Right atrium auricular region (tissue), 2 donors: Measurements from ENCODE around the gene TCL1A. TPM values are rescaled to one million over a fixed set of nuclear protein-coding genes. Genes with fewer than 3 reads are reported as not detected.

Experiments
- DNase-seq: peaks from one replicate; pipeline ENCODE4 v3.0.0-alpha.2; 2019; ENCODE audit warnings: low spot score
- H3K27ac ChIP-seq, 2 donors: fragments of 200-600 bp; sonication (generic); 1 replicate in 1 of 2; 2 replicates in 1 of 2; pipeline ENCODE4 v1.5.1; 2016 to 2019
- H3K27me3 ChIP-seq, 2 donors: fragments of 200-600 bp; sonication (generic); one replicate each; pipeline versions ENCODE4 v1.5.1 to v1.6.0; 2017 to 2019
- H3K36me3 ChIP-seq: fragments of 200-600 bp; sonication (generic); one replicate; pipeline ENCODE4 v1.5.1; 2016
- H3K4me1 ChIP-seq, 2 donors: fragments of 200-600 bp; sonication (generic); one replicate each; pipeline versions ENCODE4 v1.5.1 to v1.6.0; 2017 to 2019
- H3K4me3 ChIP-seq, 2 donors: fragments of 200-600 bp; sonication (generic); 1 replicate in 1 of 2; 2 replicates in 1 of 2; pipeline ENCODE4 v1.5.1; 2017 to 2019; ENCODE audit warnings: mild to moderate bottlenecking in 1 of 2, moderate library complexity in 1 of 2
- H3K9me3 ChIP-seq, 2 donors: fragments of 200-600 bp; sonication (generic); one replicate each; pipeline ENCODE4 v1.5.1; 2019
- CTCF ChIP-seq, 2 donors: fragments of 200-600 bp; sonication (generic); IDR thresholded peaks; one replicate each; pipeline ENCODE4 v1.5.1; 2019; ENCODE audit warnings: antibody characterized with exemption in 2 of 2
- total RNA-seq, 2 donors: library from RNA; depleted of rRNA; stranded (reverse); fragments of >200 nt; gene quantifications; one replicate each; pipeline ENCODE4 v1.1.0, GENCODE V29; 2016

The TCL1A gene
- total RNA-seq, 2 donors from 2014 or later: 0.71 TPM; not detected in 1

- Histone ChIP-seq H3K4me1 (no peaks in the 10 kb centered on the region), H3K9me3 (no peaks in the 10 kb centered on the region), H3K27ac (no peak overlapping the region), H3K27me3 (peaks cover 4 to 7% of the 10 kb centered on the region in 2 donors), H3K36me3 (no peaks in the 10 kb centered on the region), H3K4me3 (no peak overlapping the region)
- DNase-seq: no peak
- no peak for TF ChIP-seq CTCF (IDR thresholded peaks at IDR 0.05)
Observed at GRCh38 chr14:95711476-95712176, 2.3 kb downstream of the TCL1A start.

DNA sequence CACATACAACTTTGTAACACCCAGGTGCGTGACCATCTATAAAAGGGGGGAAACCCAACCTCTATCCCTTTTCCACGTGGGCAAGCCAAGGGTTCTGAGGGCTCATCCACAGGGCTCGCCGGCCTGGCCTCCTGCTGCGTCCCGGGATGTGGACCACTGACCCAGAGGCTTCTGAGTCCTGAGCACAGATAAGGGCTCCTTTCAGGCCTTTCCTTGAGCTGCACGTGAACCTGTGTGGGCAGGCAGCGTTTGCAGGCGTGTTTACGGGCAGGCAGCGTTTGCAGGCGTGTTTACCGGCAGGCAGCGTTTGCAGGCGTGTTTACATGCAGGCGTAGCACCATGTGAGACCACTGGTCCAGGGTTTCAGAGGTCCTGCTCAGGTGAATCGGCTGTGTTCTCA lies 3.8 kb downstream of the TCL1A start:
- no peak for DNase-seq
- peaks cover 4 to 7% of the 10 kb centered on the region in 2 donors for H3K27me3 ChIP-seq
- H3K4me3 ChIP-seq: no peak overlapping the region
- H3K4me1 ChIP-seq: no peaks in the 10 kb centered on the region
- H3K36me3 ChIP-seq: no peaks in the 10 kb centered on the region
- H3K9me3 ChIP-seq: no peaks in the 10 kb centered on the region
- no peak overlapping the region for H3K27ac ChIP-seq
- TF ChIP-seq CTCF (IDR thresholded peaks at IDR 0.05): no peak

- H3K4me1 ChIP-seq: no peaks in the 10 kb centered on the region
- no peaks in the 10 kb centered on the region for H3K9me3 ChIP-seq
- H3K27me3 ChIP-seq: peaks cover 0 to 4% of the 10 kb centered on the region in 2 donors
- no peak for TF ChIP-seq CTCF (IDR thresholded peaks at IDR 0.05)
- no peak overlapping the region for H3K27ac ChIP-seq
- no peaks in the 10 kb centered on the region for H3K36me3 ChIP-seq
- no peak overlapping the region for H3K4me3 ChIP-seq
- DNase-seq: no peak
Observed at GRCh38 chr14:95707327-95707726, 6.6 kb downstream of the TCL1A start.

DNA sequence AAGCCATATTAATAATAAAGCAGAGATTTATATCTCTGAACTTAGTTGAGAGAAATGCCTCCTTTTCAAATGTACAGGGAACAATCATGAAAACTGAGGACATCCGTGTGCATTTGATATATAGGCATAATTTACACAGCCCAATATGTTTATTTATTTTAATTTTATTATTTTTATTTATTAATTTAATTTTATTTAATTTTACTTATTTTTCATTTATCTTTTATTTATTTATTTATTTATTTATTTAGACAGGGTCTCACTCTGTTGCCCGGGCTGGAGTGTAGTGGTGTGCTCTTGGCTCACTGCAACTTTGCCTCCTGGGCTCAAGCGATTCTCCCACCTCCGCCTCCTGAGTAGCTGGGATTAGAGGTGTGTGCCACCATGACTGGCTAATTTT lies 8.4 kb downstream of the TCL1A start:
- no peak overlapping the region for H3K27ac ChIP-seq
- H3K4me1 ChIP-seq: no peaks in the 10 kb centered on the region
- peaks cover 0 to 4% of the 10 kb centered on the region in 2 donors for H3K27me3 ChIP-seq
- no peak overlapping the region for H3K4me3 ChIP-seq
- H3K36me3 ChIP-seq: no peaks in the 10 kb centered on the region
- TF ChIP-seq CTCF (IDR thresholded peaks at IDR 0.05): no peak
- H3K9me3 ChIP-seq: no peaks in the 10 kb centered on the region
- no peak for DNase-seq

- peaks cover 0 to 4% of the 10 kb centered on the region in 2 donors for H3K27me3 ChIP-seq
Observed at GRCh38 chr14:95703805-95704204, 10.1 kb downstream of the TCL1A start.

More at GRCh38 chr14:95703805-95704204, 10.1 kb downstream of the TCL1A start:
- H3K27ac ChIP-seq: no peak overlapping the region
- H3K4me1 ChIP-seq: no peaks in the 10 kb centered on the region
- H3K4me3 ChIP-seq: no peak overlapping the region
- no peaks in the 10 kb centered on the region for H3K9me3 ChIP-seq
- H3K36me3 ChIP-seq: no peaks in the 10 kb centered on the region
- no peak for DNase-seq
- TF ChIP-seq CTCF (IDR thresholded peaks at IDR 0.05): no peak
